Peyer's patch (tissue), 4 donors: ENCODE results near the gene ZNF428. TPM values are rescaled to one million over a fixed set of nuclear protein-coding genes. Genes with fewer than 3 reads are reported as not detected.
"Not testable (repeated sequence)": the region's sequence is repeated elsewhere in the genome, so short reads cannot be mapped to it uniquely, and the experiment has no call there.

Source experiments
- DNase-seq, 3 donors: peaks; one replicate each; pipeline ENCODE4 v3.0.0-alpha.2; 2017 to 2019
- H3K27ac ChIP-seq, 4 donors: fragments of 200-600 bp; sonication (generic); one replicate each; pipeline ENCODE4 v1.5.1; 2016 to 2019
- H3K27me3 ChIP-seq, 2 donors: fragments of 200-600 bp; sonication (generic); one replicate each; pipeline ENCODE4 v1.5.1; 2019
- H3K36me3 ChIP-seq, 3 donors: fragments of 200-600 bp; sonication (generic); one replicate each; pipeline ENCODE4 v1.5.1; 2016 to 2019
- H3K4me1 ChIP-seq, 4 donors: fragments of 200-600 bp; sonication (generic); one replicate each; pipeline ENCODE4 v1.5.1; 2016 to 2019
- H3K4me3 ChIP-seq, 4 donors: fragments of 200-600 bp; sonication (generic); 1 replicate in 3 of 4; 2 replicates in 1 of 4; pipeline ENCODE4 v1.5.1; 2016 to 2019; ENCODE audit warnings: mild to moderate bottlenecking in 1 of 4
- H3K9me3 ChIP-seq, 4 donors: fragments of 200-600 bp; sonication (generic); one replicate each; pipeline ENCODE4 v1.5.1; 2016 to 2019; ENCODE audit warnings: mild to moderate bottlenecking in 1 of 4
- CTCF ChIP-seq, 6 experiments: fragments of 450-650 bp in 4 of 6; fragments of 200-600 bp in 2 of 6; sonication (generic) in 1 of 6; IDR thresholded peaks; one replicate each; pipeline ENCODE4 v1.5.1; 2017 to 2019; ENCODE audit warnings: antibody characterized with exemption in 6 of 6, mild to moderate bottlenecking in 3 of 6, moderate library complexity in 1 of 6
- POLR2A ChIP-seq, 2 donors: fragments of 450-650 bp; IDR thresholded peaks; one replicate each; pipeline ENCODE4 v1.5.1; 2017; ENCODE audit warnings: antibody characterized with exemption in 2 of 2, mild to moderate bottlenecking in 2 of 2, moderate library complexity in 2 of 2
- total RNA-seq, 4 donors: library from RNA; depleted of rRNA; stranded (reverse); fragments of >200 nt; gene quantifications; one replicate each; pipeline ENCODE4 v1.1.0, GENCODE V29; 2016

Gene ZNF428
- total RNA-seq, 4 donors from 2014 or later, result 10.5 to 28.1 (median 11.6) TPM

GRCh38 chr19:43658001-43658400 lies 38.6 kb upstream of the ZNF428 start:
- no peak for TF ChIP-seq CTCF (IDR thresholded peaks at IDR 0.05)
- no peak for TF ChIP-seq POLR2A (IDR thresholded peaks at IDR 0.05)
- Histone ChIP-seq H3K9me3 (peaks cover 0 to 5% (median 0%) of the 10 kb centered on the region in 4 donors), H3K27me3 (no peaks in the 10 kb centered on the region), H3K27ac (no peak overlapping the region), H3K4me3 (no peak overlapping the region), H3K4me1 (no peaks in the 10 kb centered on the region), H3K36me3 (peaks cover 0 to 22% (median 0%) of the 10 kb centered on the region in 3 donors)
- DNase-seq, result no peak

GRCh38 chr19:43656436-43656835 lies 37.0 kb upstream of the ZNF428 start:
- H3K36me3 ChIP-seq, result peaks cover 0 to 22% (median 0%) of the 10 kb centered on the region in 3 donors
- no peak overlapping the region for H3K4me3 ChIP-seq
- TF ChIP-seq CTCF (IDR thresholded peaks at IDR 0.05) (no peak), POLR2A (IDR thresholded peaks at IDR 0.05) (no peak)
- H3K9me3 ChIP-seq, result peaks cover 0 to 5% (median 0%) of the 10 kb centered on the region in 4 donors
- H3K27ac ChIP-seq, result no peak overlapping the region
- no peaks in the 10 kb centered on the region for H3K4me1 ChIP-seq
- no peaks in the 10 kb centered on the region for H3K27me3 ChIP-seq
- DNase-seq, result no peak

- Histone ChIP-seq H3K27ac (no peak overlapping the region), H3K4me1 (no peaks in the 10 kb centered on the region), H3K36me3 (peaks cover 0 to 34% (median 0%) of the 10 kb centered on the region in 3 donors), H3K9me3 (no peaks in the 10 kb centered on the region), H3K27me3 (no peaks in the 10 kb centered on the region), H3K4me3 (no peak overlapping the region)
- TF ChIP-seq POLR2A (IDR thresholded peaks at IDR 0.05), result no peak
- TF ChIP-seq CTCF (IDR thresholded peaks at IDR 0.05), result no peak
- DNase-seq, result no peak
Measured at GRCh38 chr19:43652546-43652874, 33.1 kb upstream of the ZNF428 start.

- Histone ChIP-seq H3K9me3 (no peaks in the 10 kb centered on the region), H3K27me3 (no peaks in the 10 kb centered on the region), H3K4me1 (no peaks in the 10 kb centered on the region), H3K27ac (no peak overlapping the region), H3K36me3 (peaks cover 0 to 38% (median 0%) of the 10 kb centered on the region in 3 donors), H3K4me3 (peak overlapping the region in 1 of 4 donors; percentile 22)
- TF ChIP-seq POLR2A (IDR thresholded peaks at IDR 0.05) (no peak), CTCF (IDR thresholded peaks at IDR 0.05) (peak; percentile 19 to 76 (median 72))
- DNase-seq, result peak; percentile 51 to 79 (median 75)
Measured at GRCh38 chr19:43651758-43652545, 32.5 kb upstream of the ZNF428 start.

GRCh38 chr19:43650276-43650675 lies 30.8 kb upstream of the ZNF428 start:
- H3K4me3 ChIP-seq, DNase-seq, H3K9me3 ChIP-seq, H3K4me1 ChIP-seq, H3K27me3 ChIP-seq, H3K27ac ChIP-seq: not testable (repeated sequence)
- H3K36me3 ChIP-seq, result peaks cover 0 to 34% (median 0%) of the 10 kb centered on the region in 3 donors

- Histone ChIP-seq H3K4me1 (no peaks in the 10 kb centered on the region), H3K36me3 (peaks cover 0 to 28% (median 0%) of the 10 kb centered on the region in 3 donors), H3K9me3 (no peaks in the 10 kb centered on the region), H3K27ac (no peak overlapping the region), H3K4me3 (no peak overlapping the region), H3K27me3 (no peaks in the 10 kb centered on the region)
- DNase-seq, result no peak
- TF ChIP-seq CTCF (IDR thresholded peaks at IDR 0.05) (no peak), POLR2A (IDR thresholded peaks at IDR 0.05) (no peak)
Measured at GRCh38 chr19:43649514-43649913, 30.1 kb upstream of the ZNF428 start.
